Measurements from ENCODE around the gene SCIMP. TPM values are rescaled to one million over a fixed set of nuclear protein-coding genes. Genes with fewer than 3 reads are reported as not detected.
"Not testable (repeated sequence)": the region's sequence is repeated elsewhere in the genome, so short reads cannot be mapped to it uniquely, and the experiment has no call there.

Gene SCIMP
- total RNA-seq, 1 experiment from 2014 or later = not detected

DNA sequence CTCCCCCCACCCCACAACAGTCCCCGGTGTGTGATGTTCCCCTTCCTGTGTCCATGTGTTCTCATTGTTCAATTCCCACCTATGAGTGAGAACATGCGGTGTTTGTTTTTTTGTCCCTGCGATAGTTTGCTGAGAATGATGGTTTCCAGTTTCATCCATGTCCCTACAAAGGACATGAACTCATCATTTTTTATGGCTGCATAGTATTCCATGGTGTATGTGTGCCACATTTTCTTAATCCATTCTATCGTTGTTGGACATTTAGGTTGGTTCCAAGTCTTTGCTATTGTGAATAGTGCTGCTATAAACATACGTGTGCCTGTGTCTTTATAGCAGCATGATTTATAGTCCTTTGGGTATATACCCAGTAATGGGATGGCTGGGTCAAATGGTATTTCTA lies 17.1 kb downstream of the SCIMP start:
- DNase-seq (ENCODE audit: low read depth, low spot score); H3K4me1 ChIP-seq (ENCODE audit: control insufficient read depth in 1 of 2, insufficient read depth in 2 of 2, low read length in 2 of 2); ATAC-seq; RAD21 ChIA-PET (ENCODE audit: low non-redundant PET in 1 of 2, low total read pairs in 2 of 2, uncharacterized antibody in 2 of 2, unreplicated experiment in 2 of 2); H3K36me3 ChIP-seq (ENCODE audit: control insufficient read depth in 1 of 2, insufficient read depth in 2 of 2, low read length in 2 of 2); H2AFZ ChIP-seq (ENCODE audit: low read depth, low read length, poor library complexity, severe bottlenecking); H3K4me3 ChIP-seq (replicated peaks in 1 of 2; ENCODE audit: low read depth in 1 of 2, low read length in 2 of 2); H3K79me2 ChIP-seq (ENCODE audit: insufficient read depth, low read length); H3K9me2 ChIP-seq (ENCODE audit: insufficient read depth); H4K20me1 ChIP-seq (ENCODE audit: insufficient read depth); BruUV-seq (replicated peaks); POLR2A ChIA-PET; H3K27ac ChIP-seq (ENCODE audit: low read depth, low read length); CTCF ChIA-PET; intact Hi-C loops (cut with micrococcal nuclease); H3K9me3 ChIP-seq (ENCODE audit: control insufficient read depth in 1 of 2, insufficient read depth in 1 of 2, low read depth in 1 of 2, low read length in 2 of 2); H3K9ac ChIP-seq (ENCODE audit: low read length); H3K4me2 ChIP-seq (ENCODE audit: low read length); H3K27me3 ChIP-seq (ENCODE audit: insufficient read depth, low read length): not testable (repeated sequence)

DNA sequence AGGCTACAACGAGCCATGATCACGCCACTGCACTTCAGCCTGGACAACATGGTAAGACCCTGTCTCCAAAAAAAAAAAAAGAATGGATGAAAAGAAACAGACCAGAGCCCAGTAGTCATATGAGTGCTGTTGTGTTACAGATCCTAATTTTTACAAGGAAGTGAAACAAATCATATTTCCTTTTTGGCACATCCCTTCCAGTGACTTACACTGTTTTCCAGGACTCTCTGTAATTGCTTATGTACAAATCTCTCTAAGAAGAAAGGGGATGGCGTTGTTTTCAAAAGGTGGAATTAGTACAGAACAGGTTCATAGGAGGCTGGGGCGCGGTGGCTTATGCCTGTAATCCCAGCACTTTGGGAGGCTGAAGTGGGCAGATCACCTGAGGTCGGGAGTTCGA lies 23.2 kb downstream of the SCIMP start:
- Histone ChIP-seq H2AFZ (ENCODE audit: low read depth, low read length, poor library complexity, severe bottlenecking) (no peak overlapping the region), H3K4me1 (ENCODE audit: control insufficient read depth in 1 of 2, insufficient read depth in 2 of 2, low read length in 2 of 2) (no peaks in the 10 kb centered on the region), H3K27ac (ENCODE audit: low read depth, low read length) (no peak overlapping the region), H3K9ac (ENCODE audit: low read length) (no peak overlapping the region), H3K4me3 (replicated peaks in 1 of 2; ENCODE audit: low read depth in 1 of 2, low read length in 2 of 2) (no peak overlapping the region), H3K36me3 (ENCODE audit: control insufficient read depth in 1 of 2, insufficient read depth in 2 of 2, low read length in 2 of 2) (no peaks in the 10 kb centered on the region), H3K27me3 (ENCODE audit: insufficient read depth, low read length) (no peaks in the 10 kb centered on the region), H3K9me3 (ENCODE audit: control insufficient read depth in 1 of 2, insufficient read depth in 1 of 2, low read depth in 1 of 2, low read length in 2 of 2) (no peaks in the 10 kb centered on the region), H3K79me2 (ENCODE audit: insufficient read depth, low read length) (no peaks in the 10 kb centered on the region), H4K20me1 (ENCODE audit: insufficient read depth) (no peaks in the 10 kb centered on the region), H3K9me2 (ENCODE audit: insufficient read depth) (no peaks in the 10 kb centered on the region), H3K4me2 (ENCODE audit: low read length) (no peak overlapping the region)
- RAD21 ChIA-PET (ENCODE audit: low non-redundant PET in 1 of 2, low total read pairs in 2 of 2, uncharacterized antibody in 2 of 2, unreplicated experiment in 2 of 2) = no interaction called here
- ATAC-seq (no peak), DNase-seq (ENCODE audit: low read depth, low spot score) (no peak)
- POLR2A ChIA-PET = no interaction called here
- TF ChIP-seq CBX3 (IDR thresholded peaks at IDR 0.05; ENCODE audit: low read depth) (no peak), EGR1 (IDR thresholded peaks at IDR 0.05; ENCODE audit: low read depth) (no peak), POLR2AphosphoS5 (IDR thresholded peaks at IDR 0.05; ENCODE audit: low read depth, low read length) (no peak), CEBPB (IDR thresholded peaks at IDR 0.05; ENCODE audit: low read depth) (no peak), YY1 (IDR thresholded peaks at IDR 0.05; ENCODE audit: extremely low read depth, insufficient replicate concordance, low read depth, low read length) (no peak), SRF (IDR thresholded peaks at IDR 0.05; ENCODE audit: low read depth) (no peak), FOSL1 (IDR thresholded peaks at IDR 0.05; ENCODE audit: low read depth) (no peak), ZFX (IDR thresholded peaks at IDR 0.05) (no peak), SP1 (IDR thresholded peaks at IDR 0.05; ENCODE audit: low read depth) (no peak), SIN3A (IDR thresholded peaks at IDR 0.05; ENCODE audit: low read depth) (no peak)
- TF ChIP-seq, protein P1, sequence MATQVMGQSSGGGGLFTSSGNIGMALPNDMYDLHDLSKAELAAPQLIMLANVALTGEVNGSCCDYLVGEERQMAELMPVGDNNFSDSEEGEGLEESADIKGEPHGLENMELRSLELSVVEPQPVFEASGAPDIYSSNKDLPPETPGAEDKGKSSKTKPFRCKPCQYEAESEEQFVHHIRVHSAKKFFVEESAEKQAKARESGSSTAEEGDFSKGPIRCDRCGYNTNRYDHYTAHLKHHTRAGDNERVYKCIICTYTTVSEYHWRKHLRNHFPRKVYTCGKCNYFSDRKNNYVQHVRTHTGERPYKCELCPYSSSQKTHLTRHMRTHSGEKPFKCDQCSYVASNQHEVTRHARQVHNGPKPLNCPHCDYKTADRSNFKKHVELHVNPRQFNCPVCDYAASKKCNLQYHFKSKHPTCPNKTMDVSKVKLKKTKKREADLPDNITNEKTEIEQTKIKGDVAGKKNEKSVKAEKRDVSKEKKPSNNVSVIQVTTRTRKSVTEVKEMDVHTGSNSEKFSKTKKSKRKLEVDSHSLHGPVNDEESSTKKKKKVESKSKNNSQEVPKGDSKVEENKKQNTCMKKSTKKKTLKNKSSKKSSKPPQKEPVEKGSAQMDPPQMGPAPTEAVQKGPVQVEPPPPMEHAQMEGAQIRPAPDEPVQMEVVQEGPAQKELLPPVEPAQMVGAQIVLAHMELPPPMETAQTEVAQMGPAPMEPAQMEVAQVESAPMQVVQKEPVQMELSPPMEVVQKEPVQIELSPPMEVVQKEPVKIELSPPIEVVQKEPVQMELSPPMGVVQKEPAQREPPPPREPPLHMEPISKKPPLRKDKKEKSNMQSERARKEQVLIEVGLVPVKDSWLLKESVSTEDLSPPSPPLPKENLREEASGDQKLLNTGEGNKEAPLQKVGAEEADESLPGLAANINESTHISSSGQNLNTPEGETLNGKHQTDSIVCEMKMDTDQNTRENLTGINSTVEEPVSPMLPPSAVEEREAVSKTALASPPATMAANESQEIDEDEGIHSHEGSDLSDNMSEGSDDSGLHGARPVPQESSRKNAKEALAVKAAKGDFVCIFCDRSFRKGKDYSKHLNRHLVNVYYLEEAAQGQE (IDR thresholded peaks at IDR 0.05; ENCODE audit: low read depth) = no peak
- BruUV-seq (replicated peaks) = no TSS peak
- CTCF ChIA-PET = no interaction called here
- intact Hi-C loops (cut with micrococcal nuclease) = no loop called here

Measured in HCT116 (cell line).